Measurements from ENCODE around the gene TATDN3.

TATDN3 gene

GRCh38 chr1:212783976-212784375 is 7.7 kb upstream of the TATDN3 start:
- DNase-seq (ENCODE audit: low read depth): no peak
- TF ChIP-seq, protein P1, sequence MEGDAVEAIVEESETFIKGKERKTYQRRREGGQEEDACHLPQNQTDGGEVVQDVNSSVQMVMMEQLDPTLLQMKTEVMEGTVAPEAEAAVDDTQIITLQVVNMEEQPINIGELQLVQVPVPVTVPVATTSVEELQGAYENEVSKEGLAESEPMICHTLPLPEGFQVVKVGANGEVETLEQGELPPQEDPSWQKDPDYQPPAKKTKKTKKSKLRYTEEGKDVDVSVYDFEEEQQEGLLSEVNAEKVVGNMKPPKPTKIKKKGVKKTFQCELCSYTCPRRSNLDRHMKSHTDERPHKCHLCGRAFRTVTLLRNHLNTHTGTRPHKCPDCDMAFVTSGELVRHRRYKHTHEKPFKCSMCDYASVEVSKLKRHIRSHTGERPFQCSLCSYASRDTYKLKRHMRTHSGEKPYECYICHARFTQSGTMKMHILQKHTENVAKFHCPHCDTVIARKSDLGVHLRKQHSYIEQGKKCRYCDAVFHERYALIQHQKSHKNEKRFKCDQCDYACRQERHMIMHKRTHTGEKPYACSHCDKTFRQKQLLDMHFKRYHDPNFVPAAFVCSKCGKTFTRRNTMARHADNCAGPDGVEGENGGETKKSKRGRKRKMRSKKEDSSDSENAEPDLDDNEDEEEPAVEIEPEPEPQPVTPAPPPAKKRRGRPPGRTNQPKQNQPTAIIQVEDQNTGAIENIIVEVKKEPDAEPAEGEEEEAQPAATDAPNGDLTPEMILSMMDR (IDR thresholded peaks at IDR 0.05; ENCODE audit: control insufficient read depth, insufficient read depth, low read depth, low read length, missing control alignments): no peak
- H3K4me3 ChIP-seq (ENCODE audit: control insufficient read depth, low read depth, low read length): no peak overlapping the region

DNA sequence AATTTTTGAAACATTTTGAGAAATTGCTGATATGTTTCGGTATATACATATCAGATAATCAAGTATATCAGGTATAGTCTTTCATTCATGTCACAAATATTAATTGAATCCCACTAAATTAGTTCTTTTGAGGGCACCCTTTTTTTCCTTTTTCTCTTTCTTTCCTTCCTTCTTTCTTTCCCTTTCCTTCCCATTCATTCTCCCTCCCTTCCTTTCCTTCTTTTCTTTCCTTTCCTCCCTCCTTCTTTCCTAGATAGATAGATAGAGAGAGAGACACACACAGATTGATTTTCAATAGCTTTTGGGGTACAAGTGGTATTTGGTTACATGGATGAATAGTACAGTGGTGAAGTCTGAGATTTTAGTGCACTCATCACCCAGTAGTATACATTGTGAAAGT is 5.8 kb upstream of the TATDN3 start:
- TF ChIP-seq, protein P1 (IDR thresholded peaks at IDR 0.05; ENCODE audit: control insufficient read depth, insufficient read depth, low read depth, low read length, missing control alignments): no peak
- no peak overlapping the region for H3K4me3 ChIP-seq (ENCODE audit: control insufficient read depth, low read depth, low read length)
- no peak for DNase-seq (ENCODE audit: low read depth)

- TF ChIP-seq, protein P1 (IDR thresholded peaks at IDR 0.05; ENCODE audit: control insufficient read depth, insufficient read depth, low read depth, low read length, missing control alignments): no peak
- peak; percentile 66 for DNase-seq (ENCODE audit: low read depth)
- H3K4me3 ChIP-seq (ENCODE audit: control insufficient read depth, low read depth, low read length): peak overlapping the region; percentile 87
These were observed 426 bp upstream of the TATDN3 start for GRCh38 chr1:212791261-212791675.

- TF ChIP-seq, protein P1 (IDR thresholded peaks at IDR 0.05; ENCODE audit: control insufficient read depth, insufficient read depth, low read depth, low read length, missing control alignments): no peak
- no peak for DNase-seq (ENCODE audit: low read depth)
- peak overlapping the region; percentile 87 for H3K4me3 ChIP-seq (ENCODE audit: control insufficient read depth, low read depth, low read length)
These were observed 758 bp downstream of the TATDN3 start for GRCh38 chr1:212792396-212792908.

DNA sequence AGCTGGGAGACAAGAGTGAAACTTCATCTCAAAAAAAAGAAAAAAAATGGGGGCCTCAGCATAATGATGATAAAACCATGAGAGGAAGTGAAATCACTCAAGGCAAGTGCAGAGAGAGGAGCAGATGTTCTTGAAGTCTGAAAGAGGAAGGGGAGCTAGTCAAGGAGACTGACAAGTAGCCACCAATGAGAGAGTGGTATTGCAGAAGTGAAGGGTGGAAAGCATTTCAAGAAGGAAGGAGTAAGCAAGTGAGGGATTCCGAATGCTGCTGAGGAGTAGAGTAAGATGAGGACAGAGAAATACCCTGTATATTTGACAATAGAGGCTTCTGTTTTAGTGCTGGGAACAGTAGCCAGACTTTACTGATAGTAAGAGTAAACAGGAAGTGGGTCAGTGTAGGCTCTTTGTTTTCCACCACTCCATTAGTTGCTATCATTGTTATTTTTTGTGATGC is 2.9 kb downstream of the TATDN3 start:
- H3K4me3 ChIP-seq (ENCODE audit: control insufficient read depth, low read depth, low read length): no peak overlapping the region
- no peak for DNase-seq (ENCODE audit: low read depth)
- TF ChIP-seq, protein P1 (IDR thresholded peaks at IDR 0.05; ENCODE audit: control insufficient read depth, insufficient read depth, low read depth, low read length, missing control alignments): no peak

DNA sequence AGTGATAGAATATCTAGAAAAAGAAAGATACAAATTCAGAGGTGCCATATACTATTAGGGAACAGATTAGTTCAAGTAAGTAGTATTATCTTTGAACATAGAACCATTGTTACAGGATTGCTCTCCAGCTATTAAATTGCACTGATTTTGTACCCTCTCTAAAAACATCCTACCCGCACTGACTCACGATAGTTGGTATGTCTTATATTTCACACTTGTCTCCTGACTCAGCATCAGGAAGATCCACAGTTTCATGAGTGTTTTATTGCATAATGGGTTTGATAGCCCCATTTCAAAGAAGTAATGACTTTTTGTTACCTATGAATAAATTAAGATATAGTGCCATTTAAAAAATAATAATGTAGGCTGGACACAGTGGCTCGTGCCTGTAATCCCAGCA is 6.0 kb downstream of the TATDN3 start:
- TF ChIP-seq, protein P1 (IDR thresholded peaks at IDR 0.05; ENCODE audit: control insufficient read depth, insufficient read depth, low read depth, low read length, missing control alignments): no peak
- no peak for DNase-seq (ENCODE audit: low read depth)
- no peak overlapping the region for H3K4me3 ChIP-seq (ENCODE audit: control insufficient read depth, low read depth, low read length)

GRCh38 chr1:212805767-212806166 is 14.1 kb downstream of the TATDN3 start:
- TF ChIP-seq, protein P1 (IDR thresholded peaks at IDR 0.05; ENCODE audit: control insufficient read depth, insufficient read depth, low read depth, low read length, missing control alignments): no peak
- DNase-seq (ENCODE audit: low read depth): no peak
- H3K4me3 ChIP-seq (ENCODE audit: control insufficient read depth, low read depth, low read length): no peak overlapping the region

All from AG09309 (cell line).